ENCODE measurements around the gene STK25.

DNA sequence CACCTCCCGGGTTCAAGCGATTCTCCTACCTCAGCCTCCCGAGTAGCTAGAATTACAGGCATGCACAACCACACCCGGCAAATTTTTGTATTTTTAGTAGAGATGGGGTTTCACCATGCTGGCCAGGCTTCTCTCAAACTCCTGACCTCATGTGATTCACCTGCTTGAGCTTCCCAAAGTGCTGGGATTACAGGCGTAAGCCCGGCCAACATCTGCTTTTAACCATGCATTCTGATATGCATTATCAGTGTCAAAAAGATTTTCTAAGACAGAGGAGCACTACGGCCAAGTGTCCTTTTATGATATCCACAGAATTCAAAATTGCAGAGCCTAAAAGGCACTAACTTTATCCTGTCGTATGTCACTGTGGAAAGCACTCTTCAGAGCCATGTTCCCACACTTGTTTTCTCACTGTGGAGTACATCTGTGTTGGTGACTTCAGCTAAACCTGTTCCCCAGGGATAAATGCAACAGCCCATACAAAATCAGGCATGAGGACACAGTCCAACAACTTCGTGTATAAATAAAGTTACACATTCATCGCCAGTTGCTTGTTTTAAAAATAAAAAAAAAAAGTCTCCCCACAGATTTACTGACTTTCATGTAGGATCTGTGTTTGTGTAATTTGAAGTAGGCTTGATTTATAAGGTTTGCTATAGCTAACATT is 56.4 kb downstream of the STK25 start:
- TF ChIP-seq, protein P1, sequence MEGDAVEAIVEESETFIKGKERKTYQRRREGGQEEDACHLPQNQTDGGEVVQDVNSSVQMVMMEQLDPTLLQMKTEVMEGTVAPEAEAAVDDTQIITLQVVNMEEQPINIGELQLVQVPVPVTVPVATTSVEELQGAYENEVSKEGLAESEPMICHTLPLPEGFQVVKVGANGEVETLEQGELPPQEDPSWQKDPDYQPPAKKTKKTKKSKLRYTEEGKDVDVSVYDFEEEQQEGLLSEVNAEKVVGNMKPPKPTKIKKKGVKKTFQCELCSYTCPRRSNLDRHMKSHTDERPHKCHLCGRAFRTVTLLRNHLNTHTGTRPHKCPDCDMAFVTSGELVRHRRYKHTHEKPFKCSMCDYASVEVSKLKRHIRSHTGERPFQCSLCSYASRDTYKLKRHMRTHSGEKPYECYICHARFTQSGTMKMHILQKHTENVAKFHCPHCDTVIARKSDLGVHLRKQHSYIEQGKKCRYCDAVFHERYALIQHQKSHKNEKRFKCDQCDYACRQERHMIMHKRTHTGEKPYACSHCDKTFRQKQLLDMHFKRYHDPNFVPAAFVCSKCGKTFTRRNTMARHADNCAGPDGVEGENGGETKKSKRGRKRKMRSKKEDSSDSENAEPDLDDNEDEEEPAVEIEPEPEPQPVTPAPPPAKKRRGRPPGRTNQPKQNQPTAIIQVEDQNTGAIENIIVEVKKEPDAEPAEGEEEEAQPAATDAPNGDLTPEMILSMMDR (optimal IDR thresholded peaks at IDR 0.05 in 1 of 3, IDR thresholded peaks at IDR 0.05 in 1 of 3, conservative IDR thresholded peaks at IDR 0.05 in 1 of 3; ENCODE audit: extremely low read depth in 1 of 3, insufficient read depth in 2 of 3, low read length in 3 of 3): no peak
- no peak for TF ChIP-seq EZH2 (IDR thresholded peaks at IDR 0.05; ENCODE audit: low read length)

All from keratinocyte (primary cell).